Activated naive CD4-positive, alpha-beta T cell treated with anti-CD3 and anti-CD28 coated beads for 36 hours (primary cell): ENCODE measurements around the gene TXK. TPM values are rescaled to one million over a fixed set of nuclear protein-coding genes. Genes with fewer than 3 reads are reported as not detected.

Experiments used
- CTCF ChIA-PET: fragments of 350-600 bp; sonication (Branson Sonifier 250); formaldehyde crosslinking; loops from one replicate; lab custom pipeline; 2021; ENCODE audit warnings: antibody characterized with exemption; lab: Charles Lee
- DNase-seq: peaks from one replicate; pipeline ENCODE4 v3.0.0-alpha.2; 2020
- H3K27ac Mint-ChIP-seq: one replicate; pipeline ENCODE4 v1.8.0; 2021; ENCODE audit warnings: mild to moderate bottlenecking, mixed read lengths
- H3K27me3 Mint-ChIP-seq: one replicate; pipeline ENCODE4 v1.8.0; 2021; ENCODE audit warnings: low read depth, mixed read lengths
- H3K36me3 Mint-ChIP-seq: one replicate; pipeline ENCODE4 v1.8.0; 2021; ENCODE audit warnings: low read depth, mixed read lengths
- H3K4me1 Mint-ChIP-seq: one replicate; pipeline ENCODE4 v1.8.0; 2021; ENCODE audit warnings: low read depth, mixed read lengths
- H3K4me3 Mint-ChIP-seq: one replicate; pipeline ENCODE4 v1.8.0; 2021; ENCODE audit warnings: mild to moderate bottlenecking, moderate library complexity, mixed read lengths
- H3K9me3 Mint-ChIP-seq: one replicate; pipeline ENCODE4 v1.8.0; 2021; ENCODE audit warnings: mixed read lengths
- intact Hi-C: fragments of 100-400 bp; cut with micrococcal nuclease; formaldehyde crosslinking; loops from one replicate; pipeline ENCODE4 v1.15.1; 2023
- total RNA-seq, 2 experiments: library from RNA; stranded (reverse); gene quantifications; one replicate each; pipeline ENCODE4 v1.2.3, GENCODE V29; 2021

TXK gene
- total RNA-seq, 2 experiments from 2014 or later: 24.4 to 28.6 TPM

DNA sequence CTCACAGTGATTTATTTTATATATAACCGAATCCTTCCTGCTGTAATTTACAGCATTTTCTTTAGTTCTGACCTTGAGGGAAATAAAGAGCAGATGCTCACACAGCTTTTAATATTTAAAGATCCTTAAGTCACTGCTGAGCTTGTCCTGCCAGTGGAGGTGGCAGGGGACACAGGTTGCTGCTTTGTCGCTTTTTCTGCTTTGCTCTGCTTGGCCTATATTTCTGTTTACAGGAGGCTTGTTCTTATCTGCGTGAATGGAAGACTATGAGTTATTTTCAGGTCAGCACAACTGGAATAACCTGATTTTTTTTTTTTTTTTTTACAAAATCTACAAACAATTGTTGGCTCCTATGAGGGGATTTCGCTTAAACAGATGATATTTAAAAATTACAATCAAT, 2.3 kb downstream of the TXK start:
- peaks cover 69% of the 10 kb centered on the region for H3K4me1 Mint-ChIP-seq
- peaks cover 31% of the 10 kb centered on the region for H3K36me3 Mint-ChIP-seq
- no peaks in the 10 kb centered on the region for H3K27me3 Mint-ChIP-seq
- peak overlapping the region; percentile 79 for H3K4me3 Mint-ChIP-seq
- H3K9me3 Mint-ChIP-seq: no peaks in the 10 kb centered on the region
- H3K27ac Mint-ChIP-seq: peak overlapping the region; percentile 99
- intact Hi-C loops: loop anchor here (10.0 kb wide), 1 partner anchor 647 kb away; the partner anchor contains the start of gene ATP10D
- no peak for DNase-seq
- CTCF ChIA-PET: interaction anchor here (0.6 to 10.6 kb wide), 12 partner anchors 7 to 351 kb away, joined by 3 to 162 read pairs (median 4); no protein-coding TSS in a partner anchor

DNA sequence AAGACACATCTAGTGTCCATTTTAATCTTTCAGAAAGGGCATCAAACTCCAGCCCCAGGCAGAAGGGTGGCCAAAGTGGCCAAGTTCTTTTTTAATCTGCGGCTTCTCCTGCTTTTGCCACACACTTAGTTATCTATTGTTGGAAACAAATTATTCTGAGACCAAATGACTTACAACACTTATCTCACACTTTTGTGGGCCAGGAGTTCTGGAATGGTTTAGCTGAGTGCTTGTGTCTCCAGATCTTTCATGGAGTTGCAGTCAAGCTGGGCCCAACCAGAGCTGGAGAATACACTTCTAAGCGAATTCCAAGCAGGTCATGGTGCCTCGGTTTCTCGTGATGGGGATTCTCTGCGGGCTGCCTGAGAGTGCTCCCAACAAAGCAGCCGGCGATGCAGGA, 4.0 kb downstream of the TXK start:
- intact Hi-C loops: loop anchor here (10.0 kb wide), 1 partner anchor 645 kb away; the partner anchor contains the start of gene ATP10D
- Mint-ChIP-seq H3K9me3 (no peaks in the 10 kb centered on the region), H3K27ac (peak overlapping the region; percentile 99), H3K4me3 (peak overlapping the region; percentile 79), H3K4me1 (peaks cover 70% of the 10 kb centered on the region), H3K27me3 (no peaks in the 10 kb centered on the region), H3K36me3 (peaks cover 26% of the 10 kb centered on the region)
- CTCF ChIA-PET: interaction anchor here (0.7 to 10.6 kb wide), 11 partner anchors 9 to 210 kb away, joined by 3 to 162 read pairs (median 5); no protein-coding TSS in a partner anchor
- DNase-seq: no peak

- H3K36me3 Mint-ChIP-seq: peaks cover 26% of the 10 kb centered on the region
- peak overlapping the region; percentile 79 for H3K4me3 Mint-ChIP-seq
- intact Hi-C loops: loop anchor here (2.0 to 10.0 kb wide), 9 partner anchors 257 to 833 kb away; partner anchors contain the start of genes ATP10D, CORIN and FRYL
- H3K27ac Mint-ChIP-seq: peak overlapping the region; percentile 99
- CTCF ChIA-PET: interaction anchor here (0.6 to 10.6 kb wide), 13 partner anchors 9 to 392 kb away, joined by 3 to 162 read pairs (median 4); no protein-coding TSS in a partner anchor
- peak; percentile 70 for DNase-seq
- H3K4me1 Mint-ChIP-seq: peaks cover 70% of the 10 kb centered on the region
- no peaks in the 10 kb centered on the region for H3K27me3 Mint-ChIP-seq
- H3K9me3 Mint-ChIP-seq: no peaks in the 10 kb centered on the region
These were observed 4.6 kb downstream of the TXK start for GRCh38 chr4:48129307-48130014.

DNA sequence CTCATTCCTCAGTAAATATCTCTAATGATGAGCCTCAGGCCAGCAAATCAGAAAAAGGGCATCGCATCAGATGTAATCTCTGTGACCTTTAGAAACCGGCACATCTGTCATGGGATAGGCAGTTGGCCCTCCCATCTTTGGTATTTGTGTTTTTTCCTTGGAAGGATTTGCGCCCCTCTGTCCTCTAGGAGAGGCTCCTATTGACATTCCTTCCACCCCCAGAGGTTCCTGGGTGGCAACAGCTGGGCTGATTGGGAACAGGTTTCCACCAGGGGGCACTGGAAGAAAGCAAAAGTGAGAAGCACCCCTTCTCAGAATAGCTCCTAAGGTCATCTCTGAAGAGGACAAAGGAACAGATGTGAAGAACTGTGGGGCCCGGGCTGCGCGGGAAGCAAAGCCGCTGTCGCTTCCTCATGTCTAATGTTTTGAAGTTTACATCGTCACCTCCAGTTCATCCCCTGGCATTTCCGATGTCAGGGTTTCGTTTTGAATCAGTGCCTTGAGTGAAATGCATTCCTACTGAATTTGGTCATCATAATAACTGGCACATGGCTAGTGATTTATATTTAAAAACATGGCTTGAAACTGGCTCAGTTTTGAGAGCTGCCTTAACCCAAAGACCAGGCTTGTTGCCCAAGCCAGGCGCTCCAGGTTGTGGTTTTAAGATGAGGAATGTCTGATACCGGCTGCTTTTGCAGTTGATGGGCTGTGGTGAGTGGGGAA, 6.2 kb downstream of the TXK start:
- DNase-seq: peak; percentile 95
- Mint-ChIP-seq H3K36me3 (peaks cover 24% of the 10 kb centered on the region), H3K4me3 (peak overlapping the region; percentile 51), H3K27me3 (no peaks in the 10 kb centered on the region), H3K9me3 (no peaks in the 10 kb centered on the region), H3K4me1 (peaks cover 80% of the 10 kb centered on the region), H3K27ac (peak overlapping the region; percentile 99)
- intact Hi-C loops: loop anchor here (1.0 to 5.0 kb wide), 19 partner anchors 11 to 834 kb away; partner anchors contain the start of genes CORIN, FRYL, NFXL1 and OCIAD1
- CTCF ChIA-PET: interaction anchor here (0.6 to 10.6 kb wide), 20 partner anchors 10 to 393 kb away, joined by 3 to 162 read pairs (median 4); no protein-coding TSS in a partner anchor

GRCh38 chr4:48127231-48127630, 6.8 kb downstream of the TXK start:
- Mint-ChIP-seq H3K27me3 (no peaks in the 10 kb centered on the region), H3K4me1 (peaks cover 80% of the 10 kb centered on the region), H3K27ac (peak overlapping the region; percentile 99), H3K4me3 (peak overlapping the region; percentile 51), H3K36me3 (peaks cover 22% of the 10 kb centered on the region), H3K9me3 (no peaks in the 10 kb centered on the region)
- DNase-seq: no peak
- intact Hi-C loops: loop anchor here (5.0 kb wide), 4 partner anchors 255 to 835 kb away; no protein-coding TSS in a partner anchor
- CTCF ChIA-PET: interaction anchor here (0.6 to 10.6 kb wide), 15 partner anchors 9 to 197 kb away, joined by 3 to 162 read pairs (median 6); no protein-coding TSS in a partner anchor

DNA sequence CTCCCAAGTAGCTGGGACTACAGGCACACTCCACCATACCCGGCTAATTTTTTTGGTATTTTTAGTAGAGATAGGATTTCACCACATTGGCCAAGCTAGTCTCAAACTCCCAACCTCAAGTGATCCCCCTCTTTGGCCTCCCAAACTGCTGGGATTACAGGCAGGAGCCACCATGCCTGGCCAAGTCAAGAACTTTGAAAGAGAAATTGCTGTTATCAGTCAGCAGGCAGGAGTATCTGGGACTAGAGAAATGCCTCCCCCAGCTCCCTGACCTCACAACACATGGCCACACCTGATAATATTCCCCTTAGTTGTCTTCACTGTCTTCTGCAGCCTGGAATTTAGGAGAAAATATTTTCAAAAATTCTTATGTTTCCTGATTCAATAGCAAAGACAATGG, 7.4 kb downstream of the TXK start:
- Mint-ChIP-seq H3K27ac (peak overlapping the region; percentile 99), H3K27me3 (no peaks in the 10 kb centered on the region), H3K4me1 (peaks cover 80% of the 10 kb centered on the region), H3K4me3 (no peak overlapping the region), H3K36me3 (peaks cover 19% of the 10 kb centered on the region), H3K9me3 (no peaks in the 10 kb centered on the region)
- intact Hi-C loops: loop anchor here (5.0 kb wide), 4 partner anchors 254 to 836 kb away; no protein-coding TSS in a partner anchor
- DNase-seq: no peak
- CTCF ChIA-PET: interaction anchor here (0.8 to 10.6 kb wide), 10 partner anchors 9 to 216 kb away, joined by 3 to 162 read pairs (median 6); no protein-coding TSS in a partner anchor

- H3K9me3 Mint-ChIP-seq: no peaks in the 10 kb centered on the region
- H3K27ac Mint-ChIP-seq: peak overlapping the region; percentile 99
- peak overlapping the region; percentile 22 for H3K4me3 Mint-ChIP-seq
- no peaks in the 10 kb centered on the region for H3K27me3 Mint-ChIP-seq
- CTCF ChIA-PET: interaction anchor here (1.0 to 10.6 kb wide), 7 partner anchors 14 to 305 kb away, joined by 3 to 162 read pairs (median 4); no protein-coding TSS in a partner anchor
- H3K4me1 Mint-ChIP-seq: peaks cover 67% of the 10 kb centered on the region
- no peak for DNase-seq
- H3K36me3 Mint-ChIP-seq: peaks cover 9% of the 10 kb centered on the region
- intact Hi-C loops: loop anchor here (2.0 to 5.0 kb wide), 5 partner anchors 14 to 837 kb away; no protein-coding TSS in a partner anchor
These were observed 9.2 kb downstream of the TXK start for GRCh38 chr4:48124870-48125269.

GRCh38 chr4:48122756-48123155, 11.3 kb downstream of the TXK start:
- no peak for DNase-seq
- H3K4me1 Mint-ChIP-seq: peaks cover 67% of the 10 kb centered on the region
- H3K27me3 Mint-ChIP-seq: no peaks in the 10 kb centered on the region
- no peak overlapping the region for H3K4me3 Mint-ChIP-seq
- H3K27ac Mint-ChIP-seq: no peak overlapping the region
- H3K9me3 Mint-ChIP-seq: no peaks in the 10 kb centered on the region
- H3K36me3 Mint-ChIP-seq: peaks cover 3% of the 10 kb centered on the region
- intact Hi-C loops: loop anchor here (1.0 kb wide), 1 partner anchor 9 kb away; no protein-coding TSS in a partner anchor
- CTCF ChIA-PET: interaction anchor here (0.7 to 10.6 kb wide), 6 partner anchors 9 to 183 kb away, joined by 3 to 162 read pairs (median 4); no protein-coding TSS in a partner anchor

DNA sequence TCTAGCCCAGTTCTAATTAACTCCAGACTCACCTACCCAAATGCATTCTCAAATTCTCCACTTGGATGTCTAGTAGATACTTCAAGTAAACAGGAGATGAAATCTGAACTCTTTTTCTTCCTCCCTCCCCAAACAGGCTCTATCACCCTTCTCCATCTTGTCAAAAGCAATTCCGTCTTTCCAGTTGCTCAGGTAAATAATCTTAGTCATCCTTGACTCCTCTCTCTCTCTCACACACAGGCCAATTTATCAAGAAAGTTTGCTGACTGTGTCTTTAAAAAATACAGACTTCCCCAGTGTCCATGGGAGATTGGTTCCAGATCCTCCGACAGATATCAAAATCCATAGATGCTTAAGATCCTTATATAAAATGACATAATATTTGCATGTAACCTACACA, 12.9 kb downstream of the TXK start:
- Mint-ChIP-seq H3K4me3 (no peak overlapping the region), H3K27ac (no peak overlapping the region), H3K4me1 (peaks cover 67% of the 10 kb centered on the region), H3K27me3 (no peaks in the 10 kb centered on the region), H3K36me3 (peaks cover 2% of the 10 kb centered on the region), H3K9me3 (no peaks in the 10 kb centered on the region)
- no peak for DNase-seq
- CTCF ChIA-PET: interaction anchor here (0.8 kb wide), 1 partner anchor 10 kb away, joined by 9 read pairs; no protein-coding TSS in a partner anchor
- intact Hi-C loops: no loop called here

- intact Hi-C loops: no loop called here
- no peaks in the 10 kb centered on the region for H3K9me3 Mint-ChIP-seq
- no peak for DNase-seq
- H3K4me1 Mint-ChIP-seq: peaks cover 61% of the 10 kb centered on the region
- no peak overlapping the region for H3K27ac Mint-ChIP-seq
- no peak overlapping the region for H3K4me3 Mint-ChIP-seq
- peaks cover 2% of the 10 kb centered on the region for H3K36me3 Mint-ChIP-seq
- H3K27me3 Mint-ChIP-seq: no peaks in the 10 kb centered on the region
- CTCF ChIA-PET: interaction anchor here (3.8 kb wide), 1 partner anchor 11 kb away, joined by 19 read pairs; no protein-coding TSS in a partner anchor
These were observed 13.9 kb downstream of the TXK start for GRCh38 chr4:48120132-48120531.

DNA sequence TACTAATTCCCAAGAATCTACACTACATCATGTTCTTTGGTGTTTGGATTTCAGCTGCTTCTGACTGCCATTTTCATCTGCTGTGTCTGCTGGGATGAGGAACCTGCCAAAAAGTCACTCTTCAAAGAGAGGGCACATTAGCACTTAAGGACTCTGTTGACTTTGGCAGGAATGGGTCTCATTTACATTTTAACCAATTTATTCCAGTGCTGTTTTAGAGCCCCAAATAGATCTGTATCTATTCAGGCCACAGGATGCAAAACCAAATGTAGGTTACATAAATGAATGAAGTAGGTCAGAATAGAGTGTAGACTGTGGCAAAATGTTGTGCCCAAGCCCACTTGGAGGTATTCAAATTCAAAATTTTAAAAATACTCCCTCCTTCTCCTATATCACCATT, 14.4 kb downstream of the TXK start:
- CTCF ChIA-PET: interaction anchor here (3.8 kb wide), 1 partner anchor 10 kb away, joined by 19 read pairs; no protein-coding TSS in a partner anchor
- Mint-ChIP-seq H3K27me3 (no peaks in the 10 kb centered on the region), H3K27ac (no peak overlapping the region), H3K9me3 (no peaks in the 10 kb centered on the region), H3K4me1 (peaks cover 59% of the 10 kb centered on the region), H3K4me3 (no peak overlapping the region), H3K36me3 (peaks cover 3% of the 10 kb centered on the region)
- intact Hi-C loops: loop anchor here (10.0 kb wide), 1 partner anchor 55 kb away; no protein-coding TSS in a partner anchor
- no peak for DNase-seq
